ENCODE results near the gene ARHGEF38. TPM values are rescaled to one million over a fixed set of nuclear protein-coding genes. Genes with fewer than 3 reads are reported as not detected.
A peak's percentile ranks its signal among the peaks of the same experiment; 100 is the strongest.
"Not testable (repeated sequence)": the region's sequence is repeated elsewhere in the genome, so short reads cannot be mapped to it uniquely, and the experiment has no call there.

The ARHGEF38 gene
- total RNA-seq, 1 experiment from 2014 or later, result not detected

DNA sequence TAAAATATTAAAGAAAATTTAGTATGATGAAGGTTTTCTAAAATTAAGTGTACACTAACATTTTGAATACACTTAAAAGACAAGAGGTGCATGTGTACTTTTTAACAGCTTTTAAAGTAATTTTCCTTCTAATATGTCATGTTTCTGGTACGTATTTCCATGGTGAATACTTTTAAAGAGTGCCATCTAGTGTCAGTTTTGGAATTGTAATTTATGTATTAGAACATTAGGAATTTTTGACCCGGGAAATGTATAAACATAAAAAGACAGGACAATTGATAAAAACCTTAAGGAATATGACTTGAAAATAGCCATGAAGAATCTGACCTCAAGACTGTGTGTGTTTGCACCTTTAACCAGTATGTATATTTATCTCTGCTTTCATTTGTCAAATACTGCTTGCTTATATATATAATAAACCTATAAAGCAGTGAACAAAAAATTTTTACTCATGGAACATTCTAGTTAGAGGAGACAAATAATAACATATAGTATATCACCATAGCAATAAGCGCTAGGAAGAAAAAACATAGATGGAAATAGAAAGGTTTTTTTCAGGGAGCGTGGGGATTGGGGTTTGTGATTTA lies 163.4 kb downstream of the ARHGEF38 start:
- in situ Hi-C loops (cut with HindIII; ENCODE audit: low pct_unique_long_range_greater_than_20kb, low sequenced_read_pairs), result no loop called here
- peak; percentile 55 for DNase-seq (ENCODE audit: low read depth, low spot score)

DNA sequence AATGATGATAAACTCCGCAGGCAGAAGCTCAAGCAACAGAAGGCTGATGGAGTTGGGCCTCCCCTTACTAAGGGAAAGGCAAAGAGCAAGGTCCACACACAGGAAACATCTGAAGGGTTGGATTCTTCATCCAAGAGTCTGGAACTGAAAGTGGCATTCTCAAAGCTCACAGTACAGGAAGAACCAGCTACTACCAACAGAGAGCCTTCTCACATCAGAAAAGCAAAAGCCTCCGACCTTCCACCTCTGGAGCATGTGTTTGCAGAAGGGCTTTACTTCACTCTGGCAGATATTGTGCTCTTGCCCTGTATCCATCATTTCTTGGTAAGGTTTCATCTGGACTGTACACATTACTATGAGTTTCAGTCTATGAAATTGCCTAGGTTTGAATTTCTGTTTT lies 166.8 kb downstream of the ARHGEF38 start:
- in situ Hi-C loops (cut with HindIII; ENCODE audit: low pct_unique_long_range_greater_than_20kb, low sequenced_read_pairs), result no loop called here

DNA sequence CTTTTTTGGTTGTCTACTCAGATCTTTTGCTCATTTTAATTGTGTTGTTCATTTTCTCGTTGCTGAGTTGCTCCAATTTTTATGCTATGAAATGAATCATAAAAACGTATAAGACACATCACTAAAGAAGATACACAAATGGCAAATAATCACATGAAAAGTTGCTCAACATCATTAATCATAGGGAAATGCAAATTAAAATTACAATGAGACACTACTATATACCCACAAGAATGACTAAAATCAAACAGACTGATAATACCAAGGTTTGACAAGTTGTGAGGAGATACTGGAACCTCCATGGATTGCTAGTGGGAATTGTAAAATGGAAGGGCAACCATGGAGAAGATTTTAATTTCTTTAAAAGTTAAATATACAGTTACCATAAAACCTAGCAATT lies 173.2 kb downstream of the ARHGEF38 start:
- DNase-seq (ENCODE audit: low read depth, low spot score), result no peak
- in situ Hi-C loops (cut with HindIII; ENCODE audit: low pct_unique_long_range_greater_than_20kb, low sequenced_read_pairs), result no loop called here

More for the DNA sequence above, 166.8 kb downstream of the ARHGEF38 start:
- no peak for DNase-seq (ENCODE audit: low read depth, low spot score)

DNA sequence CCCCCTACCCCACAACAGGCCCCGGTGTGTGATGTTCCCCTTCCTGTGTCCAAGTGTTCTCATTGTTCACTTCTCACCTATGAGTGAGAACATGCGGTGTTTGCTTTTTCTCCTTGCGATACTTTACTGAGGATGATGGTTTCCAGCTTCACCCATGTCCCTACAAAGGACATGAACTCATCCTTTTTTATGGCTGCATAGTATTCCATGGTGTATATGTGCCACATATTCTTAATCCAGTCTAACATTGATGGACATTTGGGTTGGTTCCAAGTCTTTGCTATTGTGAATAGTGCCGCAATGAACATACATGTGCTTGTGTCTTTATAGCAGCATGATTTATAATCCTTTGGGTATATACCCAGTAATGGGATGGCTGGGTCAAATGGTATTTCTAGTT lies 177.5 kb downstream of the ARHGEF38 start:
- DNase-seq (ENCODE audit: low read depth, low spot score); in situ Hi-C loops (cut with HindIII; ENCODE audit: low pct_unique_long_range_greater_than_20kb, low sequenced_read_pairs): not testable (repeated sequence)

Small RNA genes within 50 kb of the gene (small RNA-seq; reads per million reads assigned to genes)
- 0 reads per million in 2 experiments for gene ATP5F1EP1

Other genes starting within 250 kb of the ARHGEF38 start
- gene PPA2, start 78.6 kb upstream of the ARHGEF38 start, total RNA-seq (2014; rRNA removed; shearing (Covaris generic)), result 97.5 and 123 TPM in 2 replicates
- gene INTS12, start 156.1 kb downstream of the ARHGEF38 start, total RNA-seq (2014; rRNA removed; shearing (Covaris generic)), result 15.2 and 23.2 TPM in 2 replicates
- 11.5 and 12.2 TPM in 2 replicates for gene GSTCD, start 156.2 kb downstream of the ARHGEF38 start, total RNA-seq (2014; rRNA removed; shearing (Covaris generic))

Data from SK-MEL-5 (cell line).